Esophagus squamous epithelium (tissue), 5 donors: ENCODE data around the gene CTDSPL2. TPM values are rescaled to one million over a fixed set of nuclear protein-coding genes. Genes with fewer than 3 reads are reported as not detected.

ENCODE experiments used
- DNase-seq: peaks from one replicate; lab custom pipeline; 2025; lab: John Stamatoyannopoulos, UW
- H3K27ac ChIP-seq, 4 donors: fragments of 200-600 bp; sonication (generic); one replicate each; pipeline ENCODE4 v1.5.1; 2016 to 2019; ENCODE audit warnings: mild to moderate bottlenecking in 1 of 4
- H3K27me3 ChIP-seq, 4 donors: fragments of 200-600 bp; sonication (generic); 1 replicate in 3 of 4; 2 replicates in 1 of 4; pipeline versions ENCODE4 v1.5.1 to v1.6.0; 2017 to 2021; ENCODE audit warnings: antibody characterized with exemption in 1 of 4
- H3K36me3 ChIP-seq, 3 donors: fragments of 200-600 bp; sonication (generic); one replicate each; pipeline ENCODE4 v1.5.1; 2016 to 2019
- H3K4me1 ChIP-seq, 3 donors: fragments of 200-600 bp; sonication (generic); one replicate each; pipeline ENCODE4 v1.5.1; 2017 to 2019
- H3K4me3 ChIP-seq, 4 donors: fragments of 200-600 bp; sonication (generic); 1 replicate in 3 of 4; 2 replicates in 1 of 4; pipeline ENCODE4 v1.5.1; 2016 to 2019; ENCODE audit warnings: mild to moderate bottlenecking in 2 of 4, moderate library complexity in 1 of 4
- H3K9me3 ChIP-seq, 3 donors: fragments of 200-600 bp; sonication (generic); one replicate each; pipeline ENCODE4 v1.5.1; 2016 to 2019
- CTCF ChIP-seq, 6 experiments: fragments of 450-650 bp in 4 of 6; fragments of 200-600 bp in 2 of 6; sonication (generic) in 2 of 6; IDR thresholded peaks; one replicate each; pipeline ENCODE4 v1.5.1; 2016 to 2019; ENCODE audit warnings: antibody characterized with exemption in 6 of 6, mild to moderate bottlenecking in 4 of 6, moderate library complexity in 4 of 6
- POLR2A ChIP-seq, 4 donors: fragments of 450-650 bp; IDR thresholded peaks; one replicate each; pipeline ENCODE4 v1.6.1; 2017; ENCODE audit warnings: antibody characterized with exemption in 4 of 4, mild to moderate bottlenecking in 4 of 4, moderate library complexity in 3 of 4
- WGBS, 2 donors: methylation state at CpG; one replicate each; pipeline ENCODE4 v1.1.5; 2018; 5-methylcytosine and 5-hydroxymethylcytosine counted together
- intact Hi-C: fragments of 100-400 bp; cut with DNase I; formaldehyde crosslinking; loops from one replicate; pipeline ENCODE4 v1.15.0; 2022
- total RNA-seq, 4 donors: library from RNA; depleted of rRNA; stranded (reverse); fragments of >200 nt; gene quantifications; one replicate each; pipeline ENCODE4 v1.1.0, GENCODE V29; 2016
- donor health status: DM: yes; HTN: yes; CAD: no.

CTDSPL2 gene
- total RNA-seq, 4 donors from 2014 or later, result 23.4 to 43.9 (median 27.0) TPM

GRCh38 chr15:44535523-44536301 is 108.3 kb downstream of the CTDSPL2 start:
- intact Hi-C loops, result no loop called here
- Histone ChIP-seq H3K4me3 (peak overlapping the region; percentile 96 to 98 (median 98)), H3K27ac (peak overlapping the region; percentile 97 to 99 (median 98)), H3K9me3 (no peaks in the 10 kb centered on the region), H3K36me3 (peaks cover 0 to 24% (median 4%) of the 10 kb centered on the region in 3 donors), H3K27me3 (no peaks in the 10 kb centered on the region), H3K4me1 (peaks cover 7 to 56% (median 13%) of the 10 kb centered on the region in 3 donors)
- TF ChIP-seq POLR2A (IDR thresholded peaks at IDR 0.05) (no peak), CTCF (IDR thresholded peaks at IDR 0.05) (no peak)
- 55 to 57% methylated on average over 27 to 36 of the region's 36 CpGs for WGBS, 2 donors
- no peak for DNase-seq

GRCh38 chr15:44536302-44536961 is 109.0 kb downstream of the CTDSPL2 start:
- Histone ChIP-seq H3K27ac (peak overlapping the region; percentile 97 to 99 (median 98)), H3K36me3 (peaks cover 0 to 31% (median 4%) of the 10 kb centered on the region in 3 donors), H3K4me3 (peak overlapping the region; percentile 96 to 98 (median 98)), H3K9me3 (no peaks in the 10 kb centered on the region), H3K27me3 (no peaks in the 10 kb centered on the region), H3K4me1 (peaks cover 7 to 63% (median 20%) of the 10 kb centered on the region in 3 donors)
- intact Hi-C loops, result no loop called here
- TF ChIP-seq POLR2A (IDR thresholded peaks at IDR 0.05), result peak in 2 of 4 donors; percentile 72 to 75
- peak in 4 of 6 experiments; percentile 33 to 48 (median 38) for TF ChIP-seq CTCF (IDR thresholded peaks at IDR 0.05)
- DNase-seq, result peak; percentile 72
- 0% methylated on average over 18 to 31 of the region's 47 CpGs for WGBS, 2 donors

GRCh38 chr15:44536962-44537734 is 109.7 kb downstream of the CTDSPL2 start, which contains the start of gene EIF3J:
TSS of gene EIF3J (plus strand) at chr15:44537147. CDS start at chr15:44537195, 48 bp downstream.
- no peaks in the 10 kb centered on the region for H3K27me3 ChIP-seq
- H3K36me3 ChIP-seq, result peaks cover 0 to 33% (median 4%) of the 10 kb centered on the region in 3 donors
- peak within 1 kb of the TSS; percentile 96 to 98 (median 98) for H3K4me3 ChIP-seq
- WGBS, 2 donors, result 0% methylated on average over 15 to 19 of the region's 97 CpGs
- TF ChIP-seq CTCF (IDR thresholded peaks at IDR 0.05) (no peak), POLR2A (IDR thresholded peaks at IDR 0.05) (peak in 3 of 4 donors; percentile 55 to 79 (median 68))
- H3K27ac ChIP-seq, result peak within 1 kb of the TSS; percentile 97 to 99 (median 98)
- H3K4me1 ChIP-seq, result peaks cover 10 to 71% (median 27%) of the 10 kb centered on the region in 3 donors
- no peaks in the 10 kb centered on the region for H3K9me3 ChIP-seq
- intact Hi-C loops, result no loop called here
- peak; percentile 83 for DNase-seq

GRCh38 chr15:44537735-44538240 is 110.4 kb downstream of the CTDSPL2 start:
- intact Hi-C loops, result no loop called here
- H3K36me3 ChIP-seq, result peaks cover 0 to 33% (median 4%) of the 10 kb centered on the region in 3 donors
- peaks cover 11 to 77% (median 34%) of the 10 kb centered on the region in 3 donors for H3K4me1 ChIP-seq
- peak overlapping the region; percentile 96 to 98 (median 98) for H3K4me3 ChIP-seq
- H3K27ac ChIP-seq, result peak overlapping the region; percentile 97 to 99 (median 98)
- 8 to 9% methylated on average over 11 to 13 of the region's 13 CpGs for WGBS, 2 donors
- DNase-seq, result no peak
- H3K27me3 ChIP-seq, result no peaks in the 10 kb centered on the region
- TF ChIP-seq CTCF (IDR thresholded peaks at IDR 0.05), result no peak
- TF ChIP-seq POLR2A (IDR thresholded peaks at IDR 0.05), result no peak
- no peaks in the 10 kb centered on the region for H3K9me3 ChIP-seq
